GM12878 (cell line): Measurements from ENCODE around the gene ACACA.

ENCODE experiments used
- ATF3 ChIP-seq: IDR thresholded peaks from 2 replicates; pipeline ENCODE4 v1.6.1; 2011; ENCODE audit warnings: low read depth, mild to moderate bottlenecking, low read length, moderate library complexity, borderline replicate concordance; ENCODE audit errors: extremely low read depth
- MTA3 ChIP-seq: IDR thresholded peaks from 2 replicates; pipeline ENCODE4 v1.6.1; 2012; ENCODE audit warnings: low read length, inconsistent platforms, borderline replicate concordance
- RAD21 ChIP-seq: IDR thresholded peaks from 2 replicates; pipeline ENCODE4 v1.6.1; 2011; ENCODE audit warnings: mild to moderate bottlenecking, low read depth, low read length, moderate library complexity; ENCODE audit not compliant: insufficient read depth
- SP1 ChIP-seq: IDR thresholded peaks from one replicate; pipeline ENCODE4 v1.6.1; 2011; ENCODE audit warnings: low read depth, low read length
- ZNF274 ChIP-seq: IDR thresholded peaks from one replicate; pipeline ENCODE4 v1.8.0; 2011; ENCODE audit not compliant: insufficient read length, insufficient read depth
- TF ChIP-seq, protein P1 (sequence below), 3 experiments: IDR thresholded peaks in 2 of 3; conservative IDR thresholded peaks in 1 of 3; 2 replicates each; pipeline ENCODE4 v1.5.1; 2011; ENCODE audit warnings: low read depth in 3 of 3, low read length in 3 of 3, mild to moderate bottlenecking in 3 of 3, control low read depth in 2 of 3, moderate library complexity in 2 of 3, inconsistent platforms in 1 of 3, mixed read lengths in 1 of 3; ENCODE audit not compliant: control insufficient read depth in 2 of 3, insufficient read depth in 1 of 3; ENCODE audit errors: extremely low read depth in 1 of 3

DNA sequence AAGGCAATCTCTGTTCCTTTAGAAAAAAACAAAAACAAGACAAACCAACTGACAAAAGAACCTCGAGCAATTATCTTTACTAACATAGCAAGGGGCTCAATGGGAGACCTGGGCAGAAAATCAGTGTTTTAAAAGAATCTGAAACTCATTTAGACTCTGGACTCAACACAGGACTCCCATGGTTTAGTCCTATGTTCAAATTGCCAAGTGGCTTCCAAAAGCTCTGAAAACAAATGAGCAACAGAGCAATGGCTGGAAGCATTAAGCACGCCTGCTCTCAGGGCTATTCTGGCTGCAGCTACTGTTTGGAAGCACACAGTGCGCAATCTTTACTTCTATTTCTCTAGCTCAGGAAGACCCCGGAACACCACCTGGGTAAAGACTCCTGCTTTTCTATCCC lies 295.9 kb downstream of the ACACA start:
- no peak for TF ChIP-seq ZNF274
- TF ChIP-seq ATF3, result no peak
- TF ChIP-seq, protein P1, sequence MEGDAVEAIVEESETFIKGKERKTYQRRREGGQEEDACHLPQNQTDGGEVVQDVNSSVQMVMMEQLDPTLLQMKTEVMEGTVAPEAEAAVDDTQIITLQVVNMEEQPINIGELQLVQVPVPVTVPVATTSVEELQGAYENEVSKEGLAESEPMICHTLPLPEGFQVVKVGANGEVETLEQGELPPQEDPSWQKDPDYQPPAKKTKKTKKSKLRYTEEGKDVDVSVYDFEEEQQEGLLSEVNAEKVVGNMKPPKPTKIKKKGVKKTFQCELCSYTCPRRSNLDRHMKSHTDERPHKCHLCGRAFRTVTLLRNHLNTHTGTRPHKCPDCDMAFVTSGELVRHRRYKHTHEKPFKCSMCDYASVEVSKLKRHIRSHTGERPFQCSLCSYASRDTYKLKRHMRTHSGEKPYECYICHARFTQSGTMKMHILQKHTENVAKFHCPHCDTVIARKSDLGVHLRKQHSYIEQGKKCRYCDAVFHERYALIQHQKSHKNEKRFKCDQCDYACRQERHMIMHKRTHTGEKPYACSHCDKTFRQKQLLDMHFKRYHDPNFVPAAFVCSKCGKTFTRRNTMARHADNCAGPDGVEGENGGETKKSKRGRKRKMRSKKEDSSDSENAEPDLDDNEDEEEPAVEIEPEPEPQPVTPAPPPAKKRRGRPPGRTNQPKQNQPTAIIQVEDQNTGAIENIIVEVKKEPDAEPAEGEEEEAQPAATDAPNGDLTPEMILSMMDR (IDR thresholded peaks at IDR 0.05 in 2 of 3, conservative IDR thresholded peaks at IDR 0.05 in 1 of 3; ENCODE audit: control insufficient read depth in 2 of 3, extremely low read depth in 1 of 3, insufficient read depth in 1 of 3, low read depth in 3 of 3, low read length in 3 of 3), result no peak
- TF ChIP-seq RAD21, result no peak
- no peak for TF ChIP-seq SP1
- TF ChIP-seq MTA3, result no peak
